ENCODE data around the gene CD300LG.

DNA sequence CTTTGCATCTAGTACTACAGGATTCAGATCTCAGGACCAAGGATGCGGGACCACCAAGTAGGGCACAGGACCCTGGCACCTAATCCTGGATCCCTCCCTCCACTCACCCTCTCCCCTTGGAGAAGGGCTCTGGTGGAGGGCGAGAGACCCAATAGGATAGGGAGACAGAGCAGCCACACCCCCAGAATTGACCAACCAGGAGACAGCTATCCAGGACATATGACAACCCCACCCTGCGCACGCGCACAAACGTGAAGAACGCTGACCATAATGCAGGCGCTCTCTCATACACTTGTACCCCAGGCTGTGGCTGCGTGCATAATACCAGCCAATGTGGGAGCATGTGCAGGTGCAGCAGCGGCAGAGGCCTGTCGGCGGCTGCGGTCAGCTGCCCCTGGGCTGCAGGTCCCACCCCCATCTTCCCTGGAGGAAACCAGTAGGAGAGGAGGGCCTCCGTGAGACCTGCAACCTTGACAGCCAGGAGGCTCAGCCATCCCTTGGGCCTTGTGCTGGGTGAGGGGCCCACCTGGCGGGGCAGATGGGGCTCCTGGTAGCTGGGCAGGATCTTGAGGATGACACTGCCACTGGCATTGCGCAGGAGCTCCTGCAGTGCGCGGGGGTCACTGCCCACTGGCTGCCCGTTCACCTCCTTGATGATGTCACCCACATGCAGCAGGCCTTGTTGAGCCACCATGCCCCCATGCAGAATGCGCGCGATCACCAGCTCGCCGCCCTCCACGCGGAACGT is 35.0 kb downstream of the CD300LG start:
- TF ChIP-seq, protein P1, sequence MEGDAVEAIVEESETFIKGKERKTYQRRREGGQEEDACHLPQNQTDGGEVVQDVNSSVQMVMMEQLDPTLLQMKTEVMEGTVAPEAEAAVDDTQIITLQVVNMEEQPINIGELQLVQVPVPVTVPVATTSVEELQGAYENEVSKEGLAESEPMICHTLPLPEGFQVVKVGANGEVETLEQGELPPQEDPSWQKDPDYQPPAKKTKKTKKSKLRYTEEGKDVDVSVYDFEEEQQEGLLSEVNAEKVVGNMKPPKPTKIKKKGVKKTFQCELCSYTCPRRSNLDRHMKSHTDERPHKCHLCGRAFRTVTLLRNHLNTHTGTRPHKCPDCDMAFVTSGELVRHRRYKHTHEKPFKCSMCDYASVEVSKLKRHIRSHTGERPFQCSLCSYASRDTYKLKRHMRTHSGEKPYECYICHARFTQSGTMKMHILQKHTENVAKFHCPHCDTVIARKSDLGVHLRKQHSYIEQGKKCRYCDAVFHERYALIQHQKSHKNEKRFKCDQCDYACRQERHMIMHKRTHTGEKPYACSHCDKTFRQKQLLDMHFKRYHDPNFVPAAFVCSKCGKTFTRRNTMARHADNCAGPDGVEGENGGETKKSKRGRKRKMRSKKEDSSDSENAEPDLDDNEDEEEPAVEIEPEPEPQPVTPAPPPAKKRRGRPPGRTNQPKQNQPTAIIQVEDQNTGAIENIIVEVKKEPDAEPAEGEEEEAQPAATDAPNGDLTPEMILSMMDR (optimal IDR thresholded peaks at IDR 0.05 in 1 of 3, IDR thresholded peaks at IDR 0.05 in 1 of 3, conservative IDR thresholded peaks at IDR 0.05 in 1 of 3; ENCODE audit: extremely low read depth in 1 of 3, insufficient read depth in 2 of 3, low read length in 3 of 3), result no peak
- TF ChIP-seq EZH2 (IDR thresholded peaks at IDR 0.05; ENCODE audit: low read length), result no peak
